GM19240 (cell line): ENCODE results near the gene PDLIM7.

ENCODE experiments used
- DNase-seq: peaks from one replicate; pipeline ENCODE4 v3.0.0; 2011; ENCODE audit warnings: low spot score; ENCODE audit not compliant: insufficient read length

Gene PDLIM7

GRCh38 chr5:177444106-177445051 lies 53.0 kb downstream of the PDLIM7 start:
- no peak for DNase-seq

GRCh38 chr5:177443144-177443983 lies 54.0 kb downstream of the PDLIM7 start:
- DNase-seq: no peak

- no peak for DNase-seq
These were observed 55.2 kb downstream of the PDLIM7 start for GRCh38 chr5:177442066-177442826.

GRCh38 chr5:177440990-177441780 lies 56.2 kb downstream of the PDLIM7 start:
- no peak for DNase-seq

DNA sequence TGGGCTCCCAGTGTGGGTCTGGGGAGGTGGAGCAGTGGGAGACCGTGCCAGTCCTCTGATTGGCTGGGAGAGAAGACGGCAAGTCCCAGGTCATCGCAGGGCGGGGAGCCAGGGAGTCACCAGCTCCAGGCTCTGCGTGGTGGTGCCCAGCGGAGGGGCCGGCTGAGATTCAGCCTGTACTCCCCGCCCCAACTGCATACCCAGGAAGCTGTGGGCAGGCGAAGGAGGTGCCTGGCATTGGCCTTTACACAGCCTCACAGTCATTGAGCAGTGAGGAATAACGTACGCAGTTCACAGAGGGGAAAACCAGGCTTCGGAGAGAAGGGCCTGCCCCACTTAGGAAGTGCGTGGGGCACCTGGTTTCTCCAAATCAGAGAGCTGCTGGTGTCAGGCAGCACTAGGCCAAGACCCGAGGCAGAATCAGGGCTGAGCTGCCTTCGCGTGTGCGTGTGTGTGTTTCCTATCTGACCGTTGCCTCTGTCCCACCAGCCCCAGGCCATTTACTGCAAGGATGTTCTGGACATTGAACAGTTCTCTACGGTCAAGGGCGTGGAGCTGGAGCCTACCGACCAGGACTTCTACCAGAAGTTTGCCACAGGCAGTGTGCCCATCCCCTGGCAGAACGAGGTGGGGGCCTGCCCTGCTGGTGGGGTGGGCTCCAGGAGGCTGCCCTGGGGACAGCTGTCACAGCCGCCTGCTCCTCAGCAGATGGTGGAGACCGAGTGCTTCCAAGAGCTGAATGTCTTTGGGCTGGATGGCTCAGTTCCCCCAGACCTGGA lies 57.0 kb downstream of the PDLIM7 start:
- DNase-seq: no peak

GRCh38 chr5:177439518-177440053 lies 57.8 kb downstream of the PDLIM7 start:
- no peak for DNase-seq

DNA sequence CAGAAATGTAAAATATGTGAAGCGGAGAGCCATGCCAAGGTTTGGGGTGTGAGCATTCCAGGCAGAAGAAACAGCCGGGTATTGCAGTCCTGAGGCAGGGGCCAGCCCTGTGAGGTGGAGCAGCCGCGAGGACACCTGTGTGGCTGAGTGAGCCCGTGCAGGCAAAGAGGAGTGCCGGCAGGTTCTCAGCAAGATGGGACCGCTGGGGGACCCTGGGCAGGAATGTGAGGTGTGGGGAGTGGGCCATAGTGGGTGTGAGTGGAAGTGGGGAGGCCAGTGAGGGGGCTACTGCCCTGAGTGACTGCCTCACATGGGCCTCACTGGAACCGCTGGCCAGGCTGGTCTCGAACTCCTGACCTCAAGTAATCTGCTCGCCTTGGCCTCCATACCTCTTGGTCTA lies 58.9 kb downstream of the PDLIM7 start:
- DNase-seq: no peak

GRCh38 chr5:177437623-177438022 lies 59.8 kb downstream of the PDLIM7 start:
- no peak for DNase-seq

DNA sequence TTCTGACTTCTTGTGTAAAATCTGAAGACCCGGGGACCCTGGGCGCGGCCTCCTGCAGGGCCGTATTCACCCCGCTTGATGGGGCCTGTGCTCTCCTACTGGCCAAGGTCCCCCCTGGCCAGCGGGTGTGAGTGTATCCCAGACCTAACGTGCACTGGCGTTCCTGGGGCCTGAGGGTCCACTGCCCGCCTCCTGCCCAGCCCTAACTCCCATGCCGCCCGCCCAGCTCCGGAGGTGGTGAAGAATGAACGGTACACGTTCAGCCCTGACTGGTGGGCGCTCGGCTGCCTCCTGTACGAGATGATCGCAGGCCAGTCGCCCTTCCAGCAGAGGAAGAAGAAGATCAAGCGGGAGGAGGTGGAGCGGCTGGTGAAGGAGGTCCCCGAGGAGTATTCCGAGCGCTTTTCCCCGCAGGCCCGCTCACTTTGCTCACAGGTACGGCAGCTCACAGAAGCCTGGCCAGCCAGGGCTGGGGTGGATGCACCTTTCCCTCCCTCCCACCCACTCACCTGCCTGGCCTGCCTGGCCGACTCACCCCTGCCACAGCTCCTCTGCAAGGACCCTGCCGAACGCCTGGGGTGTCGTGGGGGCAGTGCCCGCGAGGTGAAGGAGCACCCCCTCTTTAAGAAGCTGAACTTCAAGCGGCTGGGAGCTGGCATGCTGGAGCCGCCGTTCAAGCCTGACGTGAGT lies 61.4 kb downstream of the PDLIM7 start:
- DNase-seq: no peak

- DNase-seq: no peak
These were observed 62.3 kb downstream of the PDLIM7 start for GRCh38 chr5:177434942-177435738.

- no peak for DNase-seq
These were observed 63.0 kb downstream of the PDLIM7 start for GRCh38 chr5:177434437-177434836.

GRCh38 chr5:177433658-177434217 lies 63.7 kb downstream of the PDLIM7 start:
- no peak for DNase-seq
